Aorta (tissue), 5 donors: ENCODE results near the gene NSRP1. TPM values are rescaled to one million over a fixed set of nuclear protein-coding genes. Genes with fewer than 3 reads are reported as not detected.

Experiments used
- ATAC-seq: fragments of 200-7000 bp; cut with Tn5 transposase; one replicate; pipeline ENCODE4 v1.9.1; 2022; ENCODE audit warnings: moderate library complexity; ENCODE audit not compliant: low FRiP score
- DNase-seq, 2 donors: peaks; one replicate each; pipeline ENCODE4 v3.0.0-alpha.2; 2020
- H3K27ac ChIP-seq, 2 donors: one replicate each; pipeline ENCODE4 v1.5.1; 2013; ENCODE audit warnings: low read length in 2 of 2, mild to moderate bottlenecking in 2 of 2, moderate library complexity in 2 of 2, control low read depth in 1 of 2, inconsistent platforms in 1 of 2, low read depth in 1 of 2
- H3K27me3 ChIP-seq, 2 donors: one replicate each; pipeline ENCODE4 v1.6.1; 2013; ENCODE audit warnings: control low read depth in 1 of 2, low read length in 1 of 2, mild to moderate bottlenecking in 1 of 2, moderate library complexity in 1 of 2; ENCODE audit not compliant: insufficient read depth in 2 of 2, control insufficient read depth in 1 of 2
- H3K36me3 ChIP-seq, 2 donors: one replicate each; pipeline ENCODE4 v1.6.1; 2013; ENCODE audit warnings: control low read depth in 1 of 2, low read length in 1 of 2, mild to moderate bottlenecking in 1 of 2; ENCODE audit not compliant: insufficient read depth in 2 of 2, control insufficient read depth in 1 of 2
- H3K4me1 ChIP-seq, 2 donors: one replicate each; pipeline ENCODE4 v1.6.1; 2013; ENCODE audit warnings: low read length in 2 of 2, control low read depth in 1 of 2, mild to moderate bottlenecking in 1 of 2, moderate library complexity in 1 of 2; ENCODE audit not compliant: insufficient read depth in 2 of 2, control insufficient read depth in 1 of 2
- H3K4me3 ChIP-seq, 2 donors: one replicate each; pipeline ENCODE4 v1.5.1; 2013; ENCODE audit warnings: low read length in 2 of 2, control low read depth in 1 of 2, mild to moderate bottlenecking in 1 of 2
- H3K9me3 ChIP-seq: one replicate; pipeline ENCODE4 v1.6.1; 2013; ENCODE audit warnings: mild to moderate bottlenecking, low read length; ENCODE audit not compliant: control insufficient read depth
- WGBS, 2 donors: extraction: QIAGEN DNeasy Blood & Tissue Kit; methylation state at CpG; one replicate each; pipeline ENCODE4 v1.1.7; 2013; 5-methylcytosine and 5-hydroxymethylcytosine counted together
- intact Hi-C, 2 donors: fragments of 100-400 bp; cut with DNase I; formaldehyde crosslinking; loops; one replicate each; pipeline versions ENCODE4 v1.14.2 to v1.15.0; 2022
- polyA plus RNA-seq, 2 donors: library from polyadenylated mRNA; stranded (reverse); fragments of 200-250 nt; gene quantifications; one replicate each; pipeline ENCODE4 v1.2.3, GENCODE V29; 2013
- total RNA-seq, 2 donors: library from RNA; stranded (reverse); fragmentation: NEBNext Ultra II Directional; extraction: Animal tissue kit (Norgen Biotek cat#: 25700); gene quantifications; one replicate each; pipeline ENCODE4 v1.2.1, GENCODE V29; 2021
- donor health status: healthy with polysubstance abuse.
- donor health status: Bipolar disorder and iron deficiency.
- donor health status: DM: no; HTN: no; CAD: no.
- donor health status: DM: no; HTN: no; CAD: no.
- donor health status: DM: yes; HTN: yes; CAD: no.

NSRP1 gene
- total and polyA plus RNA-seq, 4 donors: 39.5 to 91.9 (median 60.0) TPM

DNA sequence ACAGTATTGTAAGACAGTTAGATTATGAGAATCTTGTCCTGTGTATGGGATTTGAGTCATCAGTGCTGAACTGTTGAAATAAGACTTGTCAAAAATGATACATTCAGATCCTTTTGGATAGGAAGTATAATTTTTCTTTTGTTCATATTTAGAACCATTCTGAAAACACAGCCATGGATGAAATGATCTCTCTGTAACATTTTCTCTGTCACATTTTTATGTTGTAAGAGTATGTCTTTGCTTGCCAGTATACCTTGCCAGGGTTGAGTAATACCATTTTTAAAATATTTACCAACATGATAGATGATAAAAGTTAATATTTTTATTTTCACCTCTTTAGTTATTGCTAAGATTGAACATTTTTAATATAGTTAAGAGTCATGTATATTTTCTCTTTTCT lies 45.0 kb downstream of the NSRP1 start:
- no peak for ATAC-seq
- intact Hi-C loops: no loop called here
- no peak overlapping the region for H3K27ac ChIP-seq
- H3K4me3 ChIP-seq: no peak overlapping the region
- H3K27me3 ChIP-seq: no peaks in the 10 kb centered on the region
- H3K36me3 ChIP-seq: no peaks in the 10 kb centered on the region
- no peaks in the 10 kb centered on the region for H3K4me1 ChIP-seq
- DNase-seq: no peak
- H3K9me3 ChIP-seq: no peaks in the 10 kb centered on the region

DNA sequence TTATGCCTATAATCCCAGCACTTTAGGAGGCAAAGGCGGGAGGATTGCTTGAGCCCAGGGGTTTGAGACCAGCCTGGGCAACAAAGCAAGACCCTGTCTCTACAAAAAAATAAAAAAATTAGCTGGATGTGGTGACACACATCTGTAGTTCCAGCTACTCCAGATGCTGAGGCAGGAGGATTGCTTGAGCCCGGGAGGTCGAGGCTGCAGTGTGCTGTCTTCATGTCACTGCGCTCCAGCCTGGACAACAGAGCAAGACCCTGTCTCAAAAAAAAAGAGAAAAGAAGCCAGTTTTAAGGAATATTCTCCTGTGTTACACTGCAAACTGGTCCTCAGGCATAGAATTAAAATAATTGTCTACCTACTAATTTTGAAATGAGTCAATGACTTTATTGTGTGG lies 47.9 kb downstream of the NSRP1 start:
- 95 to 97% methylated on average over 4 of the region's 4 CpGs for WGBS, 2 donors
- H3K36me3 ChIP-seq: no peaks in the 10 kb centered on the region
- no peak overlapping the region for H3K4me3 ChIP-seq
- H3K27ac ChIP-seq: no peak overlapping the region
- H3K4me1 ChIP-seq: no peaks in the 10 kb centered on the region
- DNase-seq (no peak), ATAC-seq (no peak)
- intact Hi-C loops: no loop called here
- no peaks in the 10 kb centered on the region for H3K9me3 ChIP-seq
- H3K27me3 ChIP-seq: no peaks in the 10 kb centered on the region

DNA sequence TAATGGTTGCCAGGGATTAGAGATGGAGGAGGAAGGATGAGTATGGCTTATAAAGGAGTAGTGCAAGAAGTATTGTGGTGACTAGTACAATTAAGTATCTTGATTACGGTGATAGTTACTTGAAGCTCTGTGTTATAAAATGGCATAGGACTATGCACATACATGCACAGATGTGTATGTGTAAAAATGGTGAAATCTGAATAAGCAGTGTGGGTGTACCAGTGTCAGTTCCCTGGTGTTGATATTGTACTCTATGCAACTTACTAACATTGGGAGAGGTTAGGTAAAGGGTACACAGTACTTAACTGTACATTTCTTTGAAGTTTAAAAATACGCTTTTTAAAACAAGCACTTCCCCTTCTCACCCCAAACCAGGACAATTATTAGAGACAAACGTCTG lies 48.5 kb downstream of the NSRP1 start:
- Histone ChIP-seq H3K4me1 (no peaks in the 10 kb centered on the region), H3K4me3 (no peak overlapping the region), H3K27ac (no peak overlapping the region), H3K27me3 (no peaks in the 10 kb centered on the region), H3K36me3 (no peaks in the 10 kb centered on the region), H3K9me3 (no peaks in the 10 kb centered on the region)
- intact Hi-C loops: no loop called here
- no peak for ATAC-seq
- WGBS, 2 donors: 85% methylated on average over 3 of the region's 3 CpGs
- DNase-seq: no peak

DNA sequence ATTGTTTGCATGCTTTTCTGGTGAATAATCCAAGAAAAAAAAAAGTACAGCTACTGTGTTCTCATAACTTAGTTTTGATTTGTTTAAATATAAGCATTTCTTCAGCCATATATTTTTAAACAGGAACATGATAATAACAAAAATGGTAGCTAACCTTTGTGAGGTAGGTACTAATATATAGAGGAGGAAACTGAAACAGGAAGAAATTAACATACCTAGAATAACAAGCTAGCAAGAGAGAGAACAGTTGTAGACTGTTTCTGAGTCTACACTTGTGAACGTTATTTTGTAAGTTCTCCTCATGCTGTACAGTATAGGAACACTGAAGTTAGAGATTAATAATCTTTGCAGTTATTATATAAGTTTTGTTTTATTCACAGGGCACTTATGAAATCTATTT lies 49.3 kb downstream of the NSRP1 start:
- intact Hi-C loops: no loop called here
- Histone ChIP-seq H3K27me3 (no peaks in the 10 kb centered on the region), H3K36me3 (no peaks in the 10 kb centered on the region), H3K9me3 (no peaks in the 10 kb centered on the region), H3K4me3 (no peak overlapping the region), H3K27ac (no peak overlapping the region), H3K4me1 (no peaks in the 10 kb centered on the region)
- DNase-seq: no peak
- 44 to 54% methylated on average over 1 of the region's 1 CpG for WGBS, 2 donors
- ATAC-seq: no peak

DNA sequence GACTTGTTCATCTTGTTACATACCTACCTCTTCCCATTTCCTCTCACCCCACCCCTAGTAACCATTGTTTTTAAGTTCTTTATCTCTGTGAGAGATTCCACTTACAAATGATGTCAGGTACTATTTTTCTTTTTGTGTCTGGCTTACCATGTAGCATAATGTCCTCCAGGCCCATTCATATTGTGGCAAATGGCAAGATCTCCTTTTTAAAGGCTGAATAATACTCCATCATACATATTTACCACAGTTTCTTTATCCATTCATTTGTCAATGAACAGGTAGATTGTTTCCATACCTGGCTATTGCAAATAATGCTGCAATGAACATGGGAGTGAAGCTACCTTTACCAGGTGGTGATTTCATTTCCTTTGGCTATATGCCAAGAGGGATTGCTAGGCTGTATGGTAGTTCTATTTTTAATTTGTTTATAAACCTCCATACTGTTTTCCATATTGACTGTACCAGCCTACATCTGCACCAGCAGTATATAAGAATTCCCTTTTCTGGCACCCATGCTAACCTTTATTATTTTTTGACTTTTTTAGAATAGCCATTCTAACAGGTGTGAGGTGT lies 53.9 kb downstream of the NSRP1 start:
- Histone ChIP-seq H3K9me3 (no peaks in the 10 kb centered on the region), H3K4me1 (no peaks in the 10 kb centered on the region), H3K36me3 (no peaks in the 10 kb centered on the region), H3K27me3 (no peaks in the 10 kb centered on the region), H3K27ac (no peak overlapping the region), H3K4me3 (no peak overlapping the region)
- DNase-seq: no peak
- ATAC-seq: no peak
- intact Hi-C loops: no loop called here

DNA sequence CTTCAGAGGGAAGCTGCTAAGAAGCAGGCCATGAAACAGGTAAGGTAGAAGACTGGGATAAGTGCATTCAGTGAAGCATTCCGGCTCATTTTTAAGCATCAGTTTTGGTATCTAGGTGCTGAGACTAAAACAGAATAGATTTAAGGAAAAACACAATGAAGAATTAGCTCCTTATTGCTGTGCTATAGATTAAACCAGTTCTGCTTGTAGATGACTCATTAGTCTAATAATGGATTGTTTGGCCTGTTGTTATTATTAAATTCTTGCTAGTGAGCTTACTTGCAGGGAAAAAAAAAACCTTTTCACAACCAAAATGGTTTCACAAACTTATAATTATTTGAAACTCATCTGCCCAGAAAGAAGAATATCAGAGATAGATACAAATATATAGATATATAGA lies 55.9 kb downstream of the NSRP1 start:
- H3K27ac ChIP-seq: no peak overlapping the region
- no peak for ATAC-seq

DNA sequence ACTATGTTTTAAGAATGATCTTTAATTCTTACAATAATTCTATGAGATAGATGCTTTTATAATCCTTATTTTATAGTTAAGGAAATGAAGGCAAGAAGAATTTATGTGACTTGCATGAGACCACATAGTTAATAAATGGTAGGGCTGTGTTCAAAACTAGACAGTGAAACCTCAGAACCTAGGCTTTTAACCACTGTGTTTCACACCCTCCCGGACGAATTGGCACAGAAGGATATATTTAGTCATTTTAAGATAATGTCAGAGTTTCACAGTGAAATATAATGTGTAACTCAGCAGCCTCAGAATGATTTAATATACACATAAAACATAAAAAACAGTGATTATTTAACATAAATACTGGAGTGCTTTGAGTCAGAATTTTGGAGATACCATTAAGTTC lies 57.0 kb downstream of the NSRP1 start:
- ATAC-seq (no peak), DNase-seq (no peak)
- 7 to 12% methylated on average over 2 of the region's 2 CpGs for WGBS, 2 donors
- Histone ChIP-seq H3K27ac (no peak overlapping the region), H3K4me3 (no peak overlapping the region), H3K36me3 (no peaks in the 10 kb centered on the region), H3K9me3 (no peaks in the 10 kb centered on the region), H3K27me3 (no peaks in the 10 kb centered on the region), H3K4me1 (no peaks in the 10 kb centered on the region)
- intact Hi-C loops: no loop called here

More for the DNA sequence above, 55.9 kb downstream of the NSRP1 start:
- intact Hi-C loops: no loop called here
- H3K9me3 ChIP-seq: no peaks in the 10 kb centered on the region
- no peaks in the 10 kb centered on the region for H3K27me3 ChIP-seq
- H3K4me3 ChIP-seq: no peak overlapping the region
- H3K36me3 ChIP-seq: no peaks in the 10 kb centered on the region
- no peaks in the 10 kb centered on the region for H3K4me1 ChIP-seq
- WGBS, 2 donors: 93 to 98% methylated on average over 1 of the region's 1 CpG
- no peak for DNase-seq

DNA sequence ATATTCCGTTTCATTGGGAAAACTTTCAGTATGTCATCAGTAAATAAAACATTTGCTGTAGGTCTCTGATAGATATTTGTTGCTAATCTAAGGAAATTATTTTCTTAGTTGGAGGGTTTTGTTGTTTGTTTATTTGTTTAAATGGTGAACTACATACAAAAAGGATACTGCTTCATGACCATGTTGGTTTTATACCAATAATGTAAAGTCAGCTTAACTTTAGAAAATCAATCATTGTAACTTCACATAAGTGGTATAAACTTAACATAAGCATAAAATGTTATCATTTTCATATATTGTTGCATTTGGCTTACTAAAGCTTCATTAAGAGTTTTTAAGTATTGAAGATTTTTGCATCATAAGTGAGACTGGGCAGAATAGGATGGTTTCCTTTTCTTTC lies 57.9 kb downstream of the NSRP1 start:
- intact Hi-C loops: no loop called here
- no peaks in the 10 kb centered on the region for H3K4me1 ChIP-seq
- H3K36me3 ChIP-seq: no peaks in the 10 kb centered on the region
- no peak overlapping the region for H3K27ac ChIP-seq
- no peaks in the 10 kb centered on the region for H3K27me3 ChIP-seq
- no peak overlapping the region for H3K4me3 ChIP-seq
- DNase-seq (no peak), ATAC-seq (no peak)
- H3K9me3 ChIP-seq: no peaks in the 10 kb centered on the region
- 91 to 93% methylated on average over 1 of the region's 1 CpG for WGBS, 2 donors

DNA sequence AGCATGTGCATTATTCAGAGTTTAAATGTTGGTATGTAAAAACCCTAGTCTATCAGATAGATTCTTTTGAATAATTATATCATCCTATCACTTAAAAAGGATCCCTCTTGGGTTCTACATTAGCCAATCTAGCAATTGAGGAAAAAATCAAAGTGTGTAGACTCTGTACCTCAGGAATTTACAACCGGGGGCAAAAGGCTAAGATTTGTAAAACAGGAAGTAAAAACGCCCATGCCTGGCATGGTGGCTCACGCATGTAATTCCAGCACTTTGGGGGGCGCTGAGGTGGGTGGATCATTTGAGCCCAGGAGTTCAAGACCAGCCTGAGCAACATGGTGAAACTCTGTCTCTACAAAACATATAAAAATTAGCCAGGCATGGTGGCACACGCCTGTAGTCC lies 60.2 kb downstream of the NSRP1 start:
- no peak for ATAC-seq
- H3K4me1 ChIP-seq: no peaks in the 10 kb centered on the region
- no peak overlapping the region for H3K4me3 ChIP-seq
- H3K36me3 ChIP-seq: peaks cover 0 to 1% of the 10 kb centered on the region in 2 donors
- no peak overlapping the region for H3K27ac ChIP-seq
- no peaks in the 10 kb centered on the region for H3K9me3 ChIP-seq
- H3K27me3 ChIP-seq: no peaks in the 10 kb centered on the region
- no peak for DNase-seq
- WGBS, 2 donors: 92 to 93% methylated on average over 5 of the region's 5 CpGs
- intact Hi-C loops: no loop called here
